ENCODE data around the gene REC8.

GRCh38 chr14:24178399-24179178, 6.7 kb downstream of the REC8 start:
- TF ChIP-seq EZH2 (IDR thresholded peaks at IDR 0.05; ENCODE audit: insufficient read depth, low read length) (no peak), CTCF (IDR thresholded peaks at IDR 0.05; ENCODE audit: insufficient read depth, low read depth, low read length) (no peak)
